Fibroblast of skin of left biceps (primary cell): ENCODE data around the gene GALNT11.
A peak's percentile ranks its signal among the peaks of the same experiment; 100 is the strongest.
"Not testable (repeated sequence)": the region's sequence is repeated elsewhere in the genome, so short reads cannot be mapped to it uniquely, and the experiment has no call there.

Source experiments
- DNase-seq, 2 experiments: peaks; one replicate each; pipeline ENCODE4 v3.0.0-alpha.2; 2013; ENCODE audit warnings: low read depth in 2 of 2

GALNT11 gene

GRCh38 chr7:152025077-152025936, at the start of gene GALNT11:
Gene GALNT11 (plus strand): TSS chr7:152025674. CDS start chr7:152094228, 68,554 bp downstream.
- DNase-seq = peak; percentile 56 to 63

- DNase-seq = no peak
These were observed 46.9 kb upstream of the GALNT11 start for GRCh38 chr7:151978616-151979015.

- DNase-seq = no peak
These were observed 44.3 kb upstream of the GALNT11 start for GRCh38 chr7:151981223-151981622.

- DNase-seq = no peak
These were observed 42.7 kb upstream of the GALNT11 start for GRCh38 chr7:151982806-151983205.

- DNase-seq = no peak
These were observed 40.9 kb upstream of the GALNT11 start for GRCh38 chr7:151984612-151985011.

- no peak for DNase-seq
These were observed 37.5 kb upstream of the GALNT11 start for GRCh38 chr7:151987748-151988529.

GRCh38 chr7:151992375-151992774, 33.1 kb upstream of the GALNT11 start:
- no peak for DNase-seq

GRCh38 chr7:151993977-151994676, 31.3 kb upstream of the GALNT11 start:
- DNase-seq = no peak

GRCh38 chr7:151999424-152000090, 25.9 kb upstream of the GALNT11 start:
- no peak for DNase-seq

- DNase-seq = no peak
These were observed 25.3 kb upstream of the GALNT11 start for GRCh38 chr7:152000191-152000590.

GRCh38 chr7:152006336-152006735, 19.1 kb upstream of the GALNT11 start:
- peak in 1 of 2 experiments; percentile 17 for DNase-seq

GRCh38 chr7:152011860-152012259, 13.6 kb upstream of the GALNT11 start:
- DNase-seq = no peak

- DNase-seq = no peak
These were observed 12.2 kb upstream of the GALNT11 start for GRCh38 chr7:152013230-152013629.

GRCh38 chr7:152013974-152014373, 11.5 kb upstream of the GALNT11 start:
- DNase-seq = no peak

GRCh38 chr7:152014722-152015121, 10.8 kb upstream of the GALNT11 start:
- no peak for DNase-seq

GRCh38 chr7:152015600-152015999, 9.9 kb upstream of the GALNT11 start:
- no peak for DNase-seq

- DNase-seq = no peak
These were observed 8.5 kb upstream of the GALNT11 start for GRCh38 chr7:152016947-152017346.

GRCh38 chr7:152017683-152018082, 7.8 kb upstream of the GALNT11 start:
- DNase-seq = not testable (repeated sequence)

GRCh38 chr7:152021740-152022139, 3.7 kb upstream of the GALNT11 start:
- DNase-seq = not testable (repeated sequence)

- DNase-seq = no peak
These were observed 740 bp downstream of the GALNT11 start for GRCh38 chr7:152025937-152026890.
